ENCODE results near the gene UFC1. TPM values are rescaled to one million over a fixed set of nuclear protein-coding genes. Genes with fewer than 3 reads are reported as not detected.
A peak's percentile ranks its signal among the peaks of the same experiment; 100 is the strongest.

UFC1 gene
- total and polyA plus RNA-seq, 2 donors (not counting 1 experiment from before 2014, with no cell fraction given): 91.0 to 128 TPM

DNA sequence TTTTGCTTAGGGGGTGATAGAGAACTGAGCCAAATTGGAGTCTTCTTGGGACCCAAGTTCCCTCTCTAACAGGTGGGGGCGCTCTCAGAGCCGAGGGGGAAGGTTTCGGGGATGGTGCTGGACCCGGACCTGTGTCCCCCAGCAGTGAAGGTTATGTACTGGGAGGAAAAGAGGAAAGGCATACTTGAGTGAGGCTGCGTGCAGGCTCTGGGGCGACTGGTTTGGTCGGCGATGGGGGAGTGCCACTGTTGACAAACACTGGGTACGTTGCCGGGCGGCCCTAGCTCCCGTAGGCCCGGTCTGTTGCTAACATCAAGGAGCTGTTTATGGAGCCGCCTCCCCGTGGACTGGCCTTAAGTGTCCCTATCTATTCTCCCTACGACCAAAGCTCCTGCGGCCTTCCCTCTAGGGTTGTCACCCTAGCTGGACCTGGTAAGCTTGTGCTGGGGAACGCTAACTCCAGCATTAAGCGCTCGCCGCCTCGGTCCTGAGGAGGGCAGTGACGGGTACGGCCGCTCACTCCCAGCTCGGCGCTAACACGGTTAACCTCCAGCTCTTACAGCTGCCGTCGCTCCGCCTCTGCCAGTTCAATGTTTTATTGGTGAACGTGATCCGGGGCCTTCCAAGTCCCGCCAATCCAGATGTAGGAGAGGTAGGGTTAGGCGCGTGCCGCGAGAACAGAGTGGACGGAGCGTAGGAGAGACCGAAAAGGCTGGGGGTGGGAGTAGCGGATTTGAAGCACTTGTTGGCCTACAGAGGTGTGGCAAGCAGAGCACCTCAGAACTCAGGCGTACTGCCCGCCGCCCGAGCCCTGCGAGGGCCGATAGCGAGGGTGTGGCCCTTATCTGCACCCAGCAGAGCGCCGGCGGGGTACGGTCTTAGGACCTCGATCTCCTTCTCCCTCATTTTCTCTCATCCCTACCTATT, 12.2 kb downstream of the UFC1 start, which contains the start of gene PPOX:
Gene PPOX (plus strand): TSS at position 685 of the 927 bp plus-strand sequence. CDS start 422 bp downstream, outside the sequence.
- POLR2A ChIA-PET: interaction anchor here (0.6 to 2.2 kb wide), 15 partner anchors 8 to 145 kb away, joined by 3 to 12 read pairs (median 4); partner anchors contain the start of genes B4GALT3, F11R, TOMM40L and UFC1
- ATAC-seq (ENCODE audit: low read depth) (peak; percentile 94), DNase-seq (peak; percentile 95)
- H3K9me3 ChIP-seq (ENCODE audit: control extremely low read depth in 1 of 3, control insufficient read depth in 2 of 3, insufficient read depth in 1 of 3, low read length in 2 of 3): no peaks in the 10 kb centered on the region
- WGBS (ENCODE audit: insufficient coverage): under 1% methylated on average over 52 of the region's 54 CpGs
- H3K79me2 ChIP-seq (ENCODE audit: control insufficient read depth, insufficient read depth, low read length): peaks cover 19% of the 10 kb centered on the region
- peak within 1 kb of the TSS; percentile 95 for H3K4me2 ChIP-seq (replicated peaks; ENCODE audit: low read depth, low read length, poor library complexity, severe bottlenecking)
- peak within 1 kb of the TSS; percentile 95 for H2AFZ ChIP-seq (ENCODE audit: insufficient read depth, low read depth, low read length, poor library complexity, severe bottlenecking)
- H3K27ac ChIP-seq (ENCODE audit: low read length in 2 of 2): peak within 1 kb of the TSS; percentile 89 to 92
- Mint-ChIP-seq H3K9me3 (ENCODE audit: insufficient read depth) (no peaks in the 10 kb centered on the region), H3K4me1 (peaks cover 47% of the 10 kb centered on the region), H3K4me3 (peak within 1 kb of the TSS; percentile 91), H3K27me3 (no peaks in the 10 kb centered on the region), H3K27ac (peak within 1 kb of the TSS; percentile 99)
- no peaks in the 10 kb centered on the region for H3K27me3 ChIP-seq (replicated peaks in 1 of 4; ENCODE audit: control extremely low read depth in 1 of 4, control insufficient read depth in 3 of 4, insufficient read depth in 4 of 4, low read length in 3 of 4)
- H3K36me3 ChIP-seq (replicated peaks in 1 of 2; ENCODE audit: control extremely low read depth in 1 of 2, control insufficient read depth in 1 of 2, extremely low read depth in 1 of 2, insufficient read depth in 2 of 2, low read length in 1 of 2): peaks cover 0 to 41% of the 10 kb centered on the region in 2 experiments
- CTCF ChIA-PET: interaction anchor here (0.6 to 4.8 kb wide), 37 partner anchors 8 to 874 kb away, joined by 3 to 47 read pairs (median 4); partner anchors contain the start of genes ADAMTS4, ARHGAP30, B4GALT3 and CFAP126
- H3K4me1 ChIP-seq (ENCODE audit: control insufficient read depth in 2 of 2, insufficient read depth in 2 of 2, low read length in 2 of 2): peaks cover 20 to 26% of the 10 kb centered on the region in 2 donors
- no peaks in the 10 kb centered on the region for H4K20me1 ChIP-seq (ENCODE audit: control insufficient read depth, insufficient read depth, low read length, poor library complexity, severe bottlenecking)
- peak within 1 kb of the TSS; percentile 48 to 82 (median 69) for H3K4me3 ChIP-seq (ENCODE audit: control extremely low read depth in 1 of 5, extremely low read depth in 1 of 5, insufficient read depth in 1 of 5, low read depth in 2 of 5, low read length in 4 of 5)
- H3K9ac ChIP-seq (ENCODE audit: low read length): peak within 1 kb of the TSS; percentile 78
- TF ChIP-seq, protein P1, sequence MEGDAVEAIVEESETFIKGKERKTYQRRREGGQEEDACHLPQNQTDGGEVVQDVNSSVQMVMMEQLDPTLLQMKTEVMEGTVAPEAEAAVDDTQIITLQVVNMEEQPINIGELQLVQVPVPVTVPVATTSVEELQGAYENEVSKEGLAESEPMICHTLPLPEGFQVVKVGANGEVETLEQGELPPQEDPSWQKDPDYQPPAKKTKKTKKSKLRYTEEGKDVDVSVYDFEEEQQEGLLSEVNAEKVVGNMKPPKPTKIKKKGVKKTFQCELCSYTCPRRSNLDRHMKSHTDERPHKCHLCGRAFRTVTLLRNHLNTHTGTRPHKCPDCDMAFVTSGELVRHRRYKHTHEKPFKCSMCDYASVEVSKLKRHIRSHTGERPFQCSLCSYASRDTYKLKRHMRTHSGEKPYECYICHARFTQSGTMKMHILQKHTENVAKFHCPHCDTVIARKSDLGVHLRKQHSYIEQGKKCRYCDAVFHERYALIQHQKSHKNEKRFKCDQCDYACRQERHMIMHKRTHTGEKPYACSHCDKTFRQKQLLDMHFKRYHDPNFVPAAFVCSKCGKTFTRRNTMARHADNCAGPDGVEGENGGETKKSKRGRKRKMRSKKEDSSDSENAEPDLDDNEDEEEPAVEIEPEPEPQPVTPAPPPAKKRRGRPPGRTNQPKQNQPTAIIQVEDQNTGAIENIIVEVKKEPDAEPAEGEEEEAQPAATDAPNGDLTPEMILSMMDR (IDR thresholded peaks at IDR 0.05): peak; percentile 68
- no peak for TF ChIP-seq EZH2 (IDR thresholded peaks at IDR 0.05; ENCODE audit: borderline replicate concordance, insufficient read depth, low read depth, low read length, poor library complexity, severe bottlenecking)
- intact Hi-C loops (cut with micrococcal nuclease): loop anchor here (1.0 to 2.0 kb wide), 7 partner anchors 11 to 59 kb away; partner anchors contain the start of genes B4GALT3, DEDD, NDUFS2 and NIT1
